Activated CD4-positive, alpha-beta memory T cell treated with anti-CD3 and anti-CD28 coated beads for 36 hours (primary cell): ENCODE results near the gene NOC4L. TPM values are rescaled to one million over a fixed set of nuclear protein-coding genes. Genes with fewer than 3 reads are reported as not detected.
A peak's percentile ranks its signal among the peaks of the same experiment; 100 is the strongest.

Source experiments
- CTCF ChIA-PET: fragments of 350-600 bp; sonication (Branson Sonifier 250); formaldehyde crosslinking; loops from one replicate; lab custom pipeline; 2021; ENCODE audit warnings: antibody characterized with exemption, inconsistent platforms; lab: Charles Lee
- POLR2A ChIA-PET: fragments of 350-600 bp; sonication (Branson Sonifier 250); formaldehyde crosslinking; loops from one replicate; lab custom pipeline; 2021; ENCODE audit warnings: antibody characterized with exemption; lab: Charles Lee
- DNase-seq: peaks from one replicate; pipeline ENCODE4 v3.0.0-alpha.2; 2020
- H3K27ac Mint-ChIP-seq: one replicate; pipeline ENCODE4 v1.8.0; 2021; ENCODE audit warnings: mixed read lengths
- H3K27me3 Mint-ChIP-seq: one replicate; pipeline ENCODE4 v1.8.0; 2021; ENCODE audit warnings: mixed read lengths
- H3K36me3 Mint-ChIP-seq: one replicate; pipeline ENCODE4 v1.8.0; 2021; ENCODE audit warnings: mixed read lengths
- H3K4me1 Mint-ChIP-seq: one replicate; pipeline ENCODE4 v1.8.0; 2021; ENCODE audit warnings: low read depth, mixed read lengths
- H3K4me3 Mint-ChIP-seq: one replicate; pipeline ENCODE4 v1.8.0; 2021; ENCODE audit warnings: mild to moderate bottlenecking, mixed read lengths
- H3K9me3 Mint-ChIP-seq: one replicate; pipeline ENCODE4 v1.8.0; 2021; ENCODE audit warnings: mixed read lengths
- intact Hi-C: fragments of 100-400 bp; cut with micrococcal nuclease; formaldehyde crosslinking; loops from one replicate; pipeline ENCODE4 v1.15.1; 2023
- total RNA-seq, 2 experiments: library from RNA; stranded (reverse); gene quantifications; one replicate each; pipeline ENCODE4 v1.2.3, GENCODE V29; 2021

Gene NOC4L
- total RNA-seq, 2 experiments from 2014 or later = 29.8 to 30.5 TPM

- Mint-ChIP-seq H3K4me1 (peaks cover 15% of the 10 kb centered on the region), H3K9me3 (no peaks in the 10 kb centered on the region), H3K27me3 (peaks cover 4% of the 10 kb centered on the region), H3K36me3 (no peaks in the 10 kb centered on the region), H3K4me3 (no peak overlapping the region), H3K27ac (no peak overlapping the region)
- CTCF ChIA-PET = interaction anchor here (0.7 to 2.6 kb wide), 6 partner anchors 9 to 251 kb away, joined by 3 to 8 read pairs (median 4); no protein-coding TSS in a partner anchor
- intact Hi-C loops = no loop called here
- POLR2A ChIA-PET = no interaction called here
- DNase-seq = no peak
Measured at GRCh38 chr12:132162508-132163031, 18.3 kb downstream of the NOC4L start.

GRCh38 chr12:132163041-132163910, 19.0 kb downstream of the NOC4L start:
- intact Hi-C loops = no loop called here
- H3K4me3 Mint-ChIP-seq = no peak overlapping the region
- peaks cover 20% of the 10 kb centered on the region for H3K4me1 Mint-ChIP-seq

GRCh38 chr12:132163911-132164288, 19.6 kb downstream of the NOC4L start:
- POLR2A ChIA-PET = no interaction called here
- no peaks in the 10 kb centered on the region for H3K36me3 Mint-ChIP-seq
- peaks cover 20% of the 10 kb centered on the region for H3K4me1 Mint-ChIP-seq
- H3K27ac Mint-ChIP-seq = no peak overlapping the region
- H3K4me3 Mint-ChIP-seq = no peak overlapping the region
- CTCF ChIA-PET = interaction anchor here (1.6 to 2.6 kb wide), 2 partner anchors 10 to 55 kb away, joined by 8 read pairs; no protein-coding TSS in a partner anchor
- H3K9me3 Mint-ChIP-seq = no peaks in the 10 kb centered on the region
- intact Hi-C loops = no loop called here
- peaks cover 4% of the 10 kb centered on the region for H3K27me3 Mint-ChIP-seq
- no peak for DNase-seq

More at GRCh38 chr12:132163041-132163910, 19.0 kb downstream of the NOC4L start:
- no peak for DNase-seq
- Mint-ChIP-seq H3K9me3 (no peaks in the 10 kb centered on the region), H3K36me3 (no peaks in the 10 kb centered on the region), H3K27me3 (peaks cover 4% of the 10 kb centered on the region), H3K27ac (no peak overlapping the region)
- ChIA-PET POLR2A (no interaction called here), CTCF (interaction anchor here (0.7 to 2.6 kb wide), 4 partner anchors 9 to 56 kb away, joined by 3 to 8 read pairs (median 6); no protein-coding TSS in a partner anchor)

- intact Hi-C loops = no loop called here
- no peak overlapping the region for H3K4me3 Mint-ChIP-seq
- H3K27me3 Mint-ChIP-seq = peaks cover 4% of the 10 kb centered on the region
- H3K9me3 Mint-ChIP-seq = no peaks in the 10 kb centered on the region
- no peaks in the 10 kb centered on the region for H3K36me3 Mint-ChIP-seq
- no peak for DNase-seq
- peaks cover 20% of the 10 kb centered on the region for H3K4me1 Mint-ChIP-seq
- ChIA-PET POLR2A (no interaction called here), CTCF (no interaction called here)
- no peak overlapping the region for H3K27ac Mint-ChIP-seq
Measured at GRCh38 chr12:132164426-132164825, 20.2 kb downstream of the NOC4L start.

GRCh38 chr12:132165584-132165983, 21.3 kb downstream of the NOC4L start:
- ChIA-PET CTCF (interaction anchor here (0.8 kb wide), 1 partner anchor 12 kb away, joined by 3 read pairs; no protein-coding TSS in a partner anchor), POLR2A (no interaction called here)
- no peak overlapping the region for H3K4me3 Mint-ChIP-seq
- H3K27me3 Mint-ChIP-seq = peaks cover 4% of the 10 kb centered on the region
- no peak overlapping the region for H3K27ac Mint-ChIP-seq
- H3K4me1 Mint-ChIP-seq = peaks cover 20% of the 10 kb centered on the region
- intact Hi-C loops = no loop called here
- H3K9me3 Mint-ChIP-seq = no peaks in the 10 kb centered on the region
- H3K36me3 Mint-ChIP-seq = no peaks in the 10 kb centered on the region
- DNase-seq = no peak

GRCh38 chr12:132166093-132166492, 21.8 kb downstream of the NOC4L start:
- no peak for DNase-seq
- no peak overlapping the region for H3K27ac Mint-ChIP-seq
- peaks cover 20% of the 10 kb centered on the region for H3K4me1 Mint-ChIP-seq
- H3K9me3 Mint-ChIP-seq = no peaks in the 10 kb centered on the region
- intact Hi-C loops = no loop called here
- peaks cover 4% of the 10 kb centered on the region for H3K27me3 Mint-ChIP-seq
- H3K4me3 Mint-ChIP-seq = no peak overlapping the region
- H3K36me3 Mint-ChIP-seq = no peaks in the 10 kb centered on the region
- CTCF ChIA-PET = interaction anchor here (0.8 kb wide), 1 partner anchor 12 kb away, joined by 3 read pairs; no protein-coding TSS in a partner anchor
- POLR2A ChIA-PET = no interaction called here

- H3K36me3 Mint-ChIP-seq = no peaks in the 10 kb centered on the region
- intact Hi-C loops = no loop called here
- no peak for DNase-seq
- H3K9me3 Mint-ChIP-seq = no peaks in the 10 kb centered on the region
- H3K27ac Mint-ChIP-seq = no peak overlapping the region
- H3K27me3 Mint-ChIP-seq = peaks cover 4% of the 10 kb centered on the region
- H3K4me1 Mint-ChIP-seq = peaks cover 19% of the 10 kb centered on the region
- ChIA-PET POLR2A (no interaction called here), CTCF (no interaction called here)
- H3K4me3 Mint-ChIP-seq = no peak overlapping the region
Measured at GRCh38 chr12:132166801-132167591, 22.7 kb downstream of the NOC4L start.

- DNase-seq = peak; percentile 54
- ChIA-PET CTCF (no interaction called here), POLR2A (no interaction called here)
- intact Hi-C loops = no loop called here
- Mint-ChIP-seq H3K36me3 (no peaks in the 10 kb centered on the region), H3K27me3 (peaks cover 4% of the 10 kb centered on the region), H3K4me1 (peaks cover 15% of the 10 kb centered on the region), H3K27ac (no peak overlapping the region), H3K4me3 (no peak overlapping the region), H3K9me3 (no peaks in the 10 kb centered on the region)
Measured at GRCh38 chr12:132167611-132168310, 23.5 kb downstream of the NOC4L start.

GRCh38 chr12:132168311-132169031, 24.2 kb downstream of the NOC4L start:
- Mint-ChIP-seq H3K4me3 (no peak overlapping the region), H3K9me3 (no peaks in the 10 kb centered on the region), H3K27ac (no peak overlapping the region), H3K27me3 (peaks cover 4% of the 10 kb centered on the region), H3K36me3 (no peaks in the 10 kb centered on the region), H3K4me1 (peaks cover 17% of the 10 kb centered on the region)
- intact Hi-C loops = no loop called here
- ChIA-PET POLR2A (no interaction called here), CTCF (no interaction called here)
- DNase-seq = no peak

GRCh38 chr12:132169376-132169775, 25.1 kb downstream of the NOC4L start:
- H3K4me3 Mint-ChIP-seq = no peak overlapping the region

GRCh38 chr12:132170094-132170636, 25.9 kb downstream of the NOC4L start:
- POLR2A ChIA-PET = no interaction called here
- H3K4me1 Mint-ChIP-seq = peaks cover 21% of the 10 kb centered on the region
- intact Hi-C loops = no loop called here
- no peaks in the 10 kb centered on the region for H3K36me3 Mint-ChIP-seq
- no peak for DNase-seq
- H3K4me3 Mint-ChIP-seq = no peak overlapping the region
- no peaks in the 10 kb centered on the region for H3K9me3 Mint-ChIP-seq
- peaks cover 3% of the 10 kb centered on the region for H3K27me3 Mint-ChIP-seq
- H3K27ac Mint-ChIP-seq = no peak overlapping the region
- CTCF ChIA-PET = no interaction called here

More at GRCh38 chr12:132169376-132169775, 25.1 kb downstream of the NOC4L start:
- ChIA-PET CTCF (no interaction called here), POLR2A (no interaction called here)
- H3K9me3 Mint-ChIP-seq = no peaks in the 10 kb centered on the region
- H3K27ac Mint-ChIP-seq = no peak overlapping the region
- no peak for DNase-seq
- intact Hi-C loops = no loop called here
- peaks cover 4% of the 10 kb centered on the region for H3K27me3 Mint-ChIP-seq
- peaks cover 15% of the 10 kb centered on the region for H3K4me1 Mint-ChIP-seq
- H3K36me3 Mint-ChIP-seq = no peaks in the 10 kb centered on the region
